ENCODE measurements around the gene PRSS50. TPM values are rescaled to one million over a fixed set of nuclear protein-coding genes. Genes with fewer than 3 reads are reported as not detected.

The PRSS50 gene
- polyA plus RNA-seq, 1 of the 3 experiments (the other 2 are of a cell fraction) = not detected

DNA sequence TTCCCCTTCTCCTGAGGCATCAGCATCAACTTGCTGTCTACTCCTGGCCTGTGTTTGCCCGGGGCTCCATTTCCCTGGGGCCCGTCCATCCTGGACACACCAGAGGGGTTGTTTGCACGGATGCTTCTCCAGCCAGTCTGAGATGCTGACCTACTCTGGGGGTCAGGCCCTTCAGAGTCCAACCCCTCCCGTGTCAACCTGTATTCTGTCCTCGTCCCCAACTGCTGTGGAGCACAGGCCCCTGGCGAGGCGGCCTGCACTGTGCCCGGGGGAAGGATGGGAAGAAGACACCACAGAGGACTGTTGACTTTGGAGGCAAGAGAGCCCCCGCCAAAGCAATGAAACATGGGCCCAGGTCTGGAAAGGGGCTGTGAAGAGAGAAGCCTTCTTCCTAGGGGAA lies 50.0 kb downstream of the PRSS50 start:
- Histone ChIP-seq H3K27ac (ENCODE audit: low read depth in 2 of 2, low read length in 1 of 2) (no peak overlapping the region), H3K4me2 (no peak overlapping the region), H3K9me3 (no peaks in the 10 kb centered on the region), H3K9me2 (no peaks in the 10 kb centered on the region), H2AFZ (ENCODE audit: low read depth) (no peak overlapping the region), H3K36me3 (replicated peaks in 1 of 2; ENCODE audit: control insufficient read depth in 1 of 2, insufficient read depth in 2 of 2, low read length in 1 of 2) (no peaks in the 10 kb centered on the region), H3K79me2 (ENCODE audit: insufficient read depth) (no peaks in the 10 kb centered on the region), H3K9ac (no peak overlapping the region), H4K20me1 (ENCODE audit: insufficient read depth) (no peaks in the 10 kb centered on the region), H3K4me3 (ENCODE audit: low read depth in 2 of 2, low read length in 1 of 2) (no peak overlapping the region), H3K27me3 (ENCODE audit: insufficient read depth) (no peaks in the 10 kb centered on the region), H3F3A (replicated peaks; ENCODE audit: insufficient read depth) (no peaks in the 10 kb centered on the region), H3K4me1 (ENCODE audit: control insufficient read depth in 1 of 2, insufficient read depth in 2 of 2, low read depth in 1 of 2, low read length in 1 of 2) (peaks cover 0 to 45% of the 10 kb centered on the region in 2 experiments; a peak in 1 of 4 replicates)
- TF ChIP-seq FOXJ3 (CRISPR knock-in tag; IDR thresholded peaks at IDR 0.05) (no peak), EZH2phosphoT487 (IDR thresholded peaks at IDR 0.05; ENCODE audit: borderline replicate concordance, low read depth) (no peak), GATA2 (CRISPR knock-in tag; IDR thresholded peaks at IDR 0.05) (no peak), MAX (IDR thresholded peaks at IDR 0.05; ENCODE audit: low read depth) (no peak), YY1 (IDR thresholded peaks at IDR 0.05; ENCODE audit: low read depth) (no peak)
- POLR2A ChIA-PET = no interaction called here
- peak; percentile 4 for DNase-seq
- whole genome bisulfite sequencing (ENCODE audit: low lambda C conversion rate) = 54% methylated on average over 9 of the region's 9 CpGs
- CTCF ChIA-PET = interaction anchor here (5.1 kb wide), 1 partner anchor 179 kb away, joined by 54 read pairs; no protein-coding TSS in a partner anchor

DNA sequence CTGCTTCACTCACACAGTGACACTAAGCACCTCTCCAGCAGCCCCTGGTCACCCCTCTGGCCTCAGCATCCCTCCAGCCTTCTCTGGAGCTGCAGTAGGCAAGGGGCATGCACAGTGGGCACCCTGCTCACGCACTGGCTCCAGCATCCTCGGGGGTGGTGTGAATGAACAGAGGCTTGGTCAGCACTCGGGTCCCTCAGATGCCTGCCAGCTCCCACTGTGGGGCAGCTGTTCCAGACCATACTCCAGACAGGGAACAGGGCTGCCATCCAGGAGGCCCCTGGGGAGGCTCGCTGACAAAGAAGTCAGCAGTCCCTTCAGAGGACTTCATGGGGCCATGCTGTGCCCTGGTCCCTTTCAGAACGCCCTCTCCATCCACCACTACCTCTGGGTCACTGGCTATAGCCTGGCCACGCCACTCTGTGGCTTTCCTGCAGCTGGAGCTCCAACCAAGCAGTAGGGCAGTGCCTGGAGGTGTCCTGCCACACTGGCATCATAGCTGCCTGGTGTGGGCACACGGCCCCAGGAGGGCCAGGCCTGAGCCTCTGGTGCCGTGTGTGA lies 50.5 kb downstream of the PRSS50 start:
- Histone ChIP-seq H3K9ac (no peak overlapping the region), H3K4me1 (ENCODE audit: control insufficient read depth in 1 of 2, insufficient read depth in 2 of 2, low read depth in 1 of 2, low read length in 1 of 2) (peaks cover 0 to 50% of the 10 kb centered on the region in 2 experiments; a peak in 1 of 4 replicates), H3K27me3 (ENCODE audit: insufficient read depth) (no peaks in the 10 kb centered on the region), H3K4me3 (ENCODE audit: low read depth in 2 of 2, low read length in 1 of 2) (no peak overlapping the region), H3K4me2 (no peak overlapping the region), H3K9me2 (no peaks in the 10 kb centered on the region), H3K36me3 (replicated peaks in 1 of 2; ENCODE audit: control insufficient read depth in 1 of 2, insufficient read depth in 2 of 2, low read length in 1 of 2) (no peaks in the 10 kb centered on the region), H4K20me1 (ENCODE audit: insufficient read depth) (no peaks in the 10 kb centered on the region), H2AFZ (ENCODE audit: low read depth) (no peak overlapping the region), H3K79me2 (ENCODE audit: insufficient read depth) (no peaks in the 10 kb centered on the region), H3K9me3 (no peaks in the 10 kb centered on the region), H3F3A (replicated peaks; ENCODE audit: insufficient read depth) (no peaks in the 10 kb centered on the region), H3K27ac (ENCODE audit: low read depth in 2 of 2, low read length in 1 of 2) (no peak overlapping the region)
- CTCF ChIA-PET = interaction anchor here (1.2 to 5.1 kb wide), 4 partner anchors 178 to 242 kb away, joined by 4 to 54 read pairs (median 5); no protein-coding TSS in a partner anchor
- TF ChIP-seq TEAD4 (IDR thresholded peaks at IDR 0.05; ENCODE audit: borderline replicate concordance, insufficient read depth) = no peak
- TF ChIP-seq, protein P1, sequence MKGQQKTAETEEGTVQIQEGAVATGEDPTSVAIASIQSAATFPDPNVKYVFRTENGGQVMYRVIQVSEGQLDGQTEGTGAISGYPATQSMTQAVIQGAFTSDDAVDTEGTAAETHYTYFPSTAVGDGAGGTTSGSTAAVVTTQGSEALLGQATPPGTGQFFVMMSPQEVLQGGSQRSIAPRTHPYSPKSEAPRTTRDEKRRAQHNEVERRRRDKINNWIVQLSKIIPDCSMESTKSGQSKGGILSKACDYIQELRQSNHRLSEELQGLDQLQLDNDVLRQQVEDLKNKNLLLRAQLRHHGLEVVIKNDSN (IDR thresholded peaks at IDR 0.05; ENCODE audit: borderline replicate concordance, low read depth) = no peak
- TF ChIP-seq IRF3 (IDR thresholded peaks at IDR 0.05; ENCODE audit: low read depth, low read length) = no peak
- no peak for TF ChIP-seq FOXJ3 (CRISPR knock-in tag; IDR thresholded peaks at IDR 0.05)
- TF ChIP-seq FOXM1 (IDR thresholded peaks at IDR 0.05; ENCODE audit: low read depth) = no peak
- no peak for TF ChIP-seq MXI1 (IDR thresholded peaks at IDR 0.05; ENCODE audit: low read depth, low read length)
- no peak for TF ChIP-seq REST (IDR thresholded peaks at IDR 0.05; ENCODE audit: low read depth, low read length)
- TF ChIP-seq GABPA (IDR thresholded peaks at IDR 0.05; ENCODE audit: low read depth) = no peak
- TF ChIP-seq, protein P2, sequence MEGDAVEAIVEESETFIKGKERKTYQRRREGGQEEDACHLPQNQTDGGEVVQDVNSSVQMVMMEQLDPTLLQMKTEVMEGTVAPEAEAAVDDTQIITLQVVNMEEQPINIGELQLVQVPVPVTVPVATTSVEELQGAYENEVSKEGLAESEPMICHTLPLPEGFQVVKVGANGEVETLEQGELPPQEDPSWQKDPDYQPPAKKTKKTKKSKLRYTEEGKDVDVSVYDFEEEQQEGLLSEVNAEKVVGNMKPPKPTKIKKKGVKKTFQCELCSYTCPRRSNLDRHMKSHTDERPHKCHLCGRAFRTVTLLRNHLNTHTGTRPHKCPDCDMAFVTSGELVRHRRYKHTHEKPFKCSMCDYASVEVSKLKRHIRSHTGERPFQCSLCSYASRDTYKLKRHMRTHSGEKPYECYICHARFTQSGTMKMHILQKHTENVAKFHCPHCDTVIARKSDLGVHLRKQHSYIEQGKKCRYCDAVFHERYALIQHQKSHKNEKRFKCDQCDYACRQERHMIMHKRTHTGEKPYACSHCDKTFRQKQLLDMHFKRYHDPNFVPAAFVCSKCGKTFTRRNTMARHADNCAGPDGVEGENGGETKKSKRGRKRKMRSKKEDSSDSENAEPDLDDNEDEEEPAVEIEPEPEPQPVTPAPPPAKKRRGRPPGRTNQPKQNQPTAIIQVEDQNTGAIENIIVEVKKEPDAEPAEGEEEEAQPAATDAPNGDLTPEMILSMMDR (IDR thresholded peaks at IDR 0.05) = no peak
- no peak for TF ChIP-seq EZH2phosphoT487 (IDR thresholded peaks at IDR 0.05; ENCODE audit: borderline replicate concordance, low read depth)
- TF ChIP-seq CHD2 (IDR thresholded peaks at IDR 0.05; ENCODE audit: low read length, partially characterized antibody) = no peak
- TF ChIP-seq NRF1 (IDR thresholded peaks at IDR 0.05; ENCODE audit: low read depth, low read length) = no peak
- WGBS (ENCODE audit: low lambda C conversion rate) = 50% methylated on average over 6 of the region's 8 CpGs
- POLR2A ChIA-PET = no interaction called here
- DNase-seq = peak; percentile 10
